ENCODE measurements around the gene BST2. TPM values are rescaled to one million over a fixed set of nuclear protein-coding genes. Genes with fewer than 3 reads are reported as not detected.

BST2 gene
- polyA plus RNA-seq, 10 donors = 4.5 to 8.3 (median 6.6) TPM

GRCh38 chr19:17420475-17420924 is 15.1 kb upstream of the BST2 start:
- peak in 1 of 3 donors; percentile 65 for DNase-seq

- peak; percentile 99 to 100 (median 100) for DNase-seq
These were observed 14.4 kb upstream of the BST2 start, which contains the start of gene MVB12A for GRCh38 chr19:17419621-17420474. TSS of gene MVB12A (plus strand) at chr19:17420047. CDS start at chr19:17420136, 89 bp downstream.

- DNase-seq = peak in 1 of 3 donors; percentile 45
These were observed 13.8 kb upstream of the BST2 start for GRCh38 chr19:17419154-17419620.

GRCh38 chr19:17418710-17419109 is 13.3 kb upstream of the BST2 start:
- DNase-seq = no peak

- no peak for DNase-seq
These were observed 9.7 kb upstream of the BST2 start for GRCh38 chr19:17415121-17415520.

- no peak for DNase-seq
These were observed 8.7 kb upstream of the BST2 start for GRCh38 chr19:17414097-17414496.

GRCh38 chr19:17411801-17412200 is 6.4 kb upstream of the BST2 start:
- no peak for DNase-seq

GRCh38 chr19:17409990-17410389 is 4.6 kb upstream of the BST2 start:
- no peak for DNase-seq

GRCh38 chr19:17406887-17407196 is 1.4 kb upstream of the BST2 start:
- no peak for DNase-seq

- no peak for DNase-seq
These were observed 836 bp upstream of the BST2 start for GRCh38 chr19:17406046-17406886.

GRCh38 chr19:17404621-17405249 is 695 bp downstream of the BST2 start:
- no peak for DNase-seq

GRCh38 chr19:17404015-17404414 is 1.4 kb downstream of the BST2 start:
- no peak for DNase-seq

GRCh38 chr19:17402982-17403855 is 2.2 kb downstream of the BST2 start:
- no peak for DNase-seq

- DNase-seq = no peak
These were observed 3.8 kb downstream of the BST2 start for GRCh38 chr19:17401628-17402027.

- no peak for DNase-seq
These were observed 6.4 kb downstream of the BST2 start for GRCh38 chr19:17398902-17399527.

- peak in 2 of 3 donors; percentile 71 to 75 for DNase-seq
These were observed 10.5 kb downstream of the BST2 start for GRCh38 chr19:17394891-17395415.

- no peak for DNase-seq
These were observed 11.5 kb downstream of the BST2 start, which contains the start of gene CCDC194 for GRCh38 chr19:17393914-17394313. TSS of gene CCDC194 (minus strand) at chr19:17394196. CDS start at chr19:17394158, 38 bp downstream.

- DNase-seq = no peak
These were observed 12.4 kb downstream of the BST2 start for GRCh38 chr19:17393002-17393401.

- no peak for DNase-seq
These were observed 13.9 kb downstream of the BST2 start for GRCh38 chr19:17391371-17392151.

Data from muscle of back (tissue), 11 donors.